Vagina (tissue), 2 donors: Measurements from ENCODE around the gene TNFAIP1. TPM values are rescaled to one million over a fixed set of nuclear protein-coding genes. Genes with fewer than 3 reads are reported as not detected.

Source experiments
- DNase-seq, 2 donors: peaks; one replicate each; pipeline ENCODE4 v3.0.0-alpha.2; 2017; ENCODE audit errors: extremely low spot score in 2 of 2
- H3K27ac ChIP-seq: fragments of 200-600 bp; sonication (generic); one replicate; pipeline ENCODE4 v1.5.1; 2019
- H3K27me3 ChIP-seq: fragments of 200-600 bp; sonication (generic); one replicate; pipeline ENCODE4 v1.5.1; 2019
- H3K36me3 ChIP-seq, 2 donors: fragments of 200-600 bp; sonication (generic); one replicate each; pipeline ENCODE4 v1.5.1; 2017 to 2019
- H3K4me1 ChIP-seq: fragments of 200-600 bp; sonication (generic); one replicate; pipeline ENCODE4 v1.5.1; 2019
- H3K4me3 ChIP-seq, 2 donors: fragments of 200-600 bp; sonication (generic); 1 replicate in 1 of 2; 2 replicates in 1 of 2; pipeline ENCODE4 v1.5.1; 2016 to 2019
- H3K9me3 ChIP-seq: fragments of 200-600 bp; sonication (generic); one replicate; pipeline ENCODE4 v1.5.1; 2019
- CTCF ChIP-seq, 3 experiments: fragments of 450-650 bp in 2 of 3; fragments of 200-600 bp in 1 of 3; sonication (generic) in 1 of 3; IDR thresholded peaks; one replicate each; pipeline ENCODE4 v1.5.1; 2017 to 2019; ENCODE audit warnings: antibody characterized with exemption in 3 of 3, mild to moderate bottlenecking in 2 of 3, moderate library complexity in 2 of 3
- POLR2A ChIP-seq, 2 donors: fragments of 450-650 bp; IDR thresholded peaks; one replicate each; pipeline ENCODE4 v1.6.1; 2017; ENCODE audit warnings: antibody characterized with exemption in 2 of 2, mild to moderate bottlenecking in 2 of 2, moderate library complexity in 2 of 2
- POLR2AphosphoS5 ChIP-seq, 2 donors: sonication (generic); formaldehyde crosslinking; IDR thresholded peaks; one replicate each; pipeline ENCODE4 v1.9.0; 2017; ENCODE audit warnings: antibody characterized with exemption in 2 of 2, mild to moderate bottlenecking in 2 of 2, low read depth in 1 of 2; ENCODE audit not compliant: insufficient read depth in 1 of 2
- intact Hi-C: fragments of 100-400 bp; cut with DNase I; formaldehyde crosslinking; loops from one replicate; pipeline ENCODE4 v1.15.1; 2023
- total RNA-seq: library from RNA; depleted of rRNA; stranded (reverse); fragments of >200 nt; gene quantifications from one replicate; pipeline ENCODE4 v1.2.3, GENCODE V29; 2016

The TNFAIP1 gene
- total RNA-seq, 1 donor from 2014 or later = 27.3 TPM

GRCh38 chr17:28363776-28364650 lies 28.5 kb downstream of the TNFAIP1 start:
- TF ChIP-seq POLR2AphosphoS5 (IDR thresholded peaks at IDR 0.05; ENCODE audit: insufficient read depth in 1 of 2, low read depth in 1 of 2) (no peak), CTCF (IDR thresholded peaks at IDR 0.05) (no peak), POLR2A (IDR thresholded peaks at IDR 0.05) (no peak)
- intact Hi-C loops = no loop called here
- Histone ChIP-seq H3K27ac (no peak overlapping the region), H3K4me1 (no peaks in the 10 kb centered on the region), H3K4me3 (no peak overlapping the region), H3K27me3 (no peaks in the 10 kb centered on the region), H3K36me3 (peaks cover 0 to 39% of the 10 kb centered on the region in 2 donors), H3K9me3 (no peaks in the 10 kb centered on the region)
- DNase-seq = no peak

- Histone ChIP-seq H3K27me3 (no peaks in the 10 kb centered on the region), H3K27ac (no peak within 1 kb of the TSS), H3K4me1 (no peaks in the 10 kb centered on the region), H3K36me3 (peaks cover 0 to 35% of the 10 kb centered on the region in 2 donors), H3K9me3 (no peaks in the 10 kb centered on the region), H3K4me3 (no peak within 1 kb of the TSS)
- intact Hi-C loops = no loop called here
- no peak for TF ChIP-seq POLR2AphosphoS5 (IDR thresholded peaks at IDR 0.05; ENCODE audit: insufficient read depth in 1 of 2, low read depth in 1 of 2)
- TF ChIP-seq POLR2A (IDR thresholded peaks at IDR 0.05) = no peak
- TF ChIP-seq CTCF (IDR thresholded peaks at IDR 0.05) = no peak
- no peak for DNase-seq
Observed at GRCh38 chr17:28364665-28365363, 29.3 kb downstream of the TNFAIP1 start, which contains the start of gene SEBOX. Gene SEBOX (minus strand): TSS chr17:28365199. CDS start chr17:28365151, 48 bp downstream.

GRCh38 chr17:28365487-28365886 lies 29.9 kb downstream of the TNFAIP1 start:
- Histone ChIP-seq H3K4me3 (no peak overlapping the region), H3K4me1 (no peaks in the 10 kb centered on the region), H3K27ac (no peak overlapping the region), H3K9me3 (no peaks in the 10 kb centered on the region), H3K36me3 (peaks cover 0 to 28% of the 10 kb centered on the region in 2 donors), H3K27me3 (no peaks in the 10 kb centered on the region)
- intact Hi-C loops = no loop called here
- TF ChIP-seq POLR2AphosphoS5 (IDR thresholded peaks at IDR 0.05; ENCODE audit: insufficient read depth in 1 of 2, low read depth in 1 of 2) = no peak
- no peak for TF ChIP-seq POLR2A (IDR thresholded peaks at IDR 0.05)
- TF ChIP-seq CTCF (IDR thresholded peaks at IDR 0.05) = no peak
- DNase-seq = no peak

GRCh38 chr17:28366605-28367004 lies 31.0 kb downstream of the TNFAIP1 start:
- Histone ChIP-seq H3K36me3 (peaks cover 0 to 17% of the 10 kb centered on the region in 2 donors), H3K9me3 (no peaks in the 10 kb centered on the region)
- TF ChIP-seq POLR2A (IDR thresholded peaks at IDR 0.05) = no peak
- no peak for TF ChIP-seq POLR2AphosphoS5 (IDR thresholded peaks at IDR 0.05; ENCODE audit: insufficient read depth in 1 of 2, low read depth in 1 of 2)
- TF ChIP-seq CTCF (IDR thresholded peaks at IDR 0.05) = no peak

More at GRCh38 chr17:28366605-28367004, 31.0 kb downstream of the TNFAIP1 start:
- no peak overlapping the region for H3K4me3 ChIP-seq
- intact Hi-C loops = no loop called here
- H3K27ac ChIP-seq = no peak overlapping the region
- H3K4me1 ChIP-seq = no peaks in the 10 kb centered on the region
- no peak for DNase-seq
- H3K27me3 ChIP-seq = no peaks in the 10 kb centered on the region
